IPS-15b (cell line): ENCODE data around the gene CDIP1.

Experiments used
- H3K27me3 ChIP-seq: one replicate; pipeline ENCODE4 v1.6.1; 2013; ENCODE audit warnings: low read length; ENCODE audit not compliant: control insufficient read depth, insufficient read depth
- H3K36me3 ChIP-seq: one replicate; pipeline ENCODE4 v1.6.1; 2013; ENCODE audit warnings: low read length; ENCODE audit not compliant: control insufficient read depth, insufficient read depth
- H3K4me1 ChIP-seq: one replicate; pipeline ENCODE4 v1.6.1; 2013; ENCODE audit warnings: mild to moderate bottlenecking, low read length; ENCODE audit not compliant: control insufficient read depth, insufficient read depth
- H3K4me3 ChIP-seq: one replicate; pipeline ENCODE4 v1.5.1; 2013; ENCODE audit warnings: low read depth, low read length
- H3K9ac ChIP-seq: one replicate; pipeline ENCODE4 v1.6.1; 2013; ENCODE audit warnings: low read depth, mild to moderate bottlenecking, low read length
- H3K9me3 ChIP-seq: one replicate; pipeline ENCODE4 v1.6.1; 2013; ENCODE audit warnings: mild to moderate bottlenecking, low read length; ENCODE audit not compliant: control insufficient read depth, insufficient read depth

Gene CDIP1

DNA sequence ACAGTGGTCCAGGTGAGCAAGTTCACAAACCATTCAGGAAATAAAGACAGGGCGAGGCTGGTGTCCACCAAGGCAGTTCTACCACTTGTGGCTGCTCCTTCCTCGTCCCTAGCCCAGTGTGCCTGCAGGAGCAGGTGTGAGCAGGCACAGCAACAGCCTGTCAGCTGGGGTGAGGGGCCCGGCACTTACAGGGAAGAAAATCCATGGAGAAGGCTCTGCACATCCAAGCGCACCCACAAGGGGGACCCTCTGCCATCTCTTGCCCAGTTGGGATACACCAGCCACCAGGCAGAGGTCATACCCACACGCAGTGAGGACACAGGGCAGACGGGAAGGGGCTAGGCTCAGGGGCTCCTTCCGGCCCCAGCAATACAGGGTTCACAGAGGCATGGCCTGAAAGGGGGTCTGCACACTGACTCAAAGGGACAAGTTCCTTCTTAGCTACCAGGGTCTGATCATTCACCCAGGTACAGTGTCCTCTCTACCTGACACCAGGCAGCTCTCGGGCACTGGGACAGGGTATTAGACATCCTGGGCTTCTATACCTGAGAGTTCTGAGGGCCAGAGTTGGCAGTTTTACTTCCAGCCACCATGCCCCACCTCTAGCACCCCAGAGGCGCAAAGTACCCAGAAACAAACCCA lies 27.0 kb downstream of the CDIP1 start:
- peaks cover 58% of the 10 kb centered on the region for H3K36me3 ChIP-seq
- H3K4me3 ChIP-seq, result no peak overlapping the region
- no peaks in the 10 kb centered on the region for H3K4me1 ChIP-seq
- H3K9ac ChIP-seq, result no peak overlapping the region
- H3K27me3 ChIP-seq, result no peaks in the 10 kb centered on the region
- no peaks in the 10 kb centered on the region for H3K9me3 ChIP-seq

DNA sequence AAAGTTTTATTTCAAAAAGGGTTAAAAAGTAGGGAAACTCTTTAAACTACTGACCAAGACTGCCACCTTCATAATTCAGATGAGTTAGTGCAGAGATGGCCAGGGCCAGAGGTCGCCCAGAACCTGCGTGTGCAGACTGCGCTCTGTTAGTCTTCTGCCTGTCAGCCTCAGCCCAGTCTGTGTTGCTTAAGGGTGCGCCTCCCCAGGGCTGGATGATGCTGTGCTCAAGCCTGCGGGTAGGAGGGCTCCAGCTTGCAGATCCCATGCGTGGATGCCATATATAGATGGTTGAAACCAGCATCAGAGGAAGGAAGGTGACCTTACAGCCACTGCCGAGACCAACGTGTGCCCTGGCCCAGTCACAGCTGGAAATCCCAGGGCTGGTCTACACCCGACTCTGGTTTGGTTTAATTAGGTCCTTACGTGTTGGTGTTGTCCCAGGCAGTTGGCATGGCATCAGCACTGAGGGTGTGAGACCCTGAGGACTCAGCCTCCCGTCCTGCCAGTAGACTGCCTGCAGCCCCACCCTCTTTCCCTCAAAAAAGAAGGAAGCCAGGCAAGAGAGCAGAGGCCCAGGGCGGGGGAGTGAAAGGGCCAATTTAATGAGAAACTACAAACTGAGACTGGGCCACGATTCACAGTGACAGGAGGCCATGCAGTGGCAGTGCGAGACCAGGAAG lies 27.7 kb downstream of the CDIP1 start:
- H3K4me3 ChIP-seq, result no peak overlapping the region
- H3K4me1 ChIP-seq, result no peaks in the 10 kb centered on the region
- no peaks in the 10 kb centered on the region for H3K27me3 ChIP-seq
- H3K9ac ChIP-seq, result no peak overlapping the region
- H3K9me3 ChIP-seq, result no peaks in the 10 kb centered on the region
- peaks cover 58% of the 10 kb centered on the region for H3K36me3 ChIP-seq

DNA sequence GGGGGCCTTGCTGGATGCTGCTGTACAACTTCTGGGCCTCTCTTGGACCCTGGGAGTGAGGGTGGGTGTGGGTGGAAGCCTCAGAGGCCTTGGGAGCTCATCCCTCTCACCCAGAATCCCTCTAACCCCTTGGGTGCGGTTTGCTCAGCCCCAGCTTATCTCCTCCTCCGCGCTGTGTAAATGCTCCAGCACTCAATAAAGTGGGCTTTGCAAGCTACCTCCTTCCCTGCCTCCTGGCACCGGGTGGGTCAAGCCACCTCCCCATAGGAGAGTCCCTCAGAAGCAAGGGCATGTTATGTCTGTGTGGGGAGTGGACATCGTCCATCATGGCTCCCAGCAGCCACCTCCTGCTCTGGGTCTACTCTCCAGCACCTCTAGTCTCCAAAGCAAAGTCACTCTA lies 28.4 kb downstream of the CDIP1 start:
- H3K4me3 ChIP-seq, result no peak overlapping the region
- peaks cover 58% of the 10 kb centered on the region for H3K36me3 ChIP-seq
- H3K9me3 ChIP-seq, result no peaks in the 10 kb centered on the region
- H3K9ac ChIP-seq, result no peak overlapping the region
- no peaks in the 10 kb centered on the region for H3K4me1 ChIP-seq
- no peaks in the 10 kb centered on the region for H3K27me3 ChIP-seq

DNA sequence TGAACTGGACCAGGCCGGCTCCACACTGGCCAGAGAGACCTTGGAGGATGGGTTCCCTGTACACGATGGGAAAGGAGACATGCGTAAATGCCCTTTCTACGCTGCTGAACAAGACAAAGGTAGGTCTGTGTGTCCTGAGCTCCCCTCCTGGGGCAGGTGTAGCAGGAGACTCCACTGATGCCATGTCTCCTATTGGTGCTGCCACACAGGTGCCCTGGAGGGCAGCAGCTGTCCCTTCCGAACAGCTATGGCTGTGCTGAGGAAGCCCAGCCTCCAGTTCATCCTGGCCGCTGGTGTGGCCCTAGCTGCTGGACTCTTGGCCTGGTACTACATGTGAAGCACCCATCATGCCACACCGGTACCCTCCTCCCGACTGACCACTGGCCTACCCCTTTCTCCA lies 29.2 kb downstream of the CDIP1 start:
- H3K9me3 ChIP-seq, result no peaks in the 10 kb centered on the region
- no peak overlapping the region for H3K4me3 ChIP-seq
- no peaks in the 10 kb centered on the region for H3K4me1 ChIP-seq
- no peaks in the 10 kb centered on the region for H3K27me3 ChIP-seq
- no peak overlapping the region for H3K9ac ChIP-seq
- H3K36me3 ChIP-seq, result peaks cover 58% of the 10 kb centered on the region

DNA sequence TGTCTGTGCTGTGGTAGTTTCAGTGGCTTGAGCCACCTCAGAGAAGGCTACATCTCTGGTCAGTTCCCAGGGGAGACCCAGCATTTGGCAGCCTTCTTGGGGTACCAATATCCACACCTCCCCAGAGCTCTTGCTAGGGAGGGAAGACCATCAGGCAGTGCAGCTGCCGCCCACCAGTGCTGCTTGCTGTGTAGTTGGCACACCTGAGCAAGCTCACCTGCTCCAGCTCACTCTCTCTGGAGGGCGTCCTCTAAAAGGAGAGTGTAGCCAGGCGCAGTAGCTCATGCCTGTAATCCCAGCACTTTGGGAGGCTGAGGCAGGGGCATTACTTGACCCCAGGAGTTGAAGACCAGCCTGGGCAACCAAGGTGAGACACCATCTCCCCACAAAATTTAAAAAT lies 29.8 kb downstream of the CDIP1 start:
- Histone ChIP-seq H3K36me3 (peaks cover 57% of the 10 kb centered on the region), H3K27me3 (no peaks in the 10 kb centered on the region), H3K4me3 (no peak overlapping the region), H3K9ac (no peak overlapping the region), H3K9me3 (no peaks in the 10 kb centered on the region), H3K4me1 (no peaks in the 10 kb centered on the region)

DNA sequence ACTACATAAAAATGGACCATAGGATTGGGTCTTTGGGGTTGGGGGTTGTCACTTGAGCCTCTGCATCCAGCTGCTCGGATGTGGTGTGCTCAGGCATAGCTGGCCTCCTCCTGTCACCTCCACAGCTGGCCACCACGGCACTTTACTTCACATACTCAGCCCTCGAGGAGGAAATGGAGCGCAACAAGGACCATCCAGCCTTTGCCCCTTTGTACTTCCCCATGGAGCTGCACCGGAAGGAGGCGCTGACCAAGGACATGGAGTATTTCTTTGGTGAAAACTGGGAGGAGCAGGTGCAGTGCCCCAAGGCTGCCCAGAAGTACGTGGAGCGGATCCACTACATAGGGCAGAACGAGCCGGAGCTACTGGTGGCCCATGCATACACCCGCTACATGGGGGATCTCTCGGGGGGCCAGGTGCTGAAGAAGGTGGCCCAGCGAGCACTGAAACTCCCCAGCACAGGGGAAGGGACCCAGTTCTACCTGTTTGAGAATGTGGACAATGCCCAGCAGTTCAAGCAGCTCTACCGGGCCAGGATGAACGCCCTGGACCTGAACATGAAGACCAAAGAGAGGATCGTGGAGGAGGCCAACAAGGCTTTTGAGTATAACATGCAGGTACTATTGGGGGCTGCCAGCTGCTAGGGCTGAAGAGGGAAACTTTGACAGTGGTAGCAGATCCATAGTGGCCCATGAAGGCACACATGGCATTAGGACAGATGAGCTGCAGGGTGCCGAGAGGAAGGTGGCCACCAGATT lies 30.8 kb downstream of the CDIP1 start:
- Histone ChIP-seq H3K27me3 (no peaks in the 10 kb centered on the region), H3K9ac (no peak overlapping the region), H3K4me1 (no peaks in the 10 kb centered on the region), H3K4me3 (no peak overlapping the region), H3K36me3 (peaks cover 48% of the 10 kb centered on the region), H3K9me3 (no peaks in the 10 kb centered on the region)

DNA sequence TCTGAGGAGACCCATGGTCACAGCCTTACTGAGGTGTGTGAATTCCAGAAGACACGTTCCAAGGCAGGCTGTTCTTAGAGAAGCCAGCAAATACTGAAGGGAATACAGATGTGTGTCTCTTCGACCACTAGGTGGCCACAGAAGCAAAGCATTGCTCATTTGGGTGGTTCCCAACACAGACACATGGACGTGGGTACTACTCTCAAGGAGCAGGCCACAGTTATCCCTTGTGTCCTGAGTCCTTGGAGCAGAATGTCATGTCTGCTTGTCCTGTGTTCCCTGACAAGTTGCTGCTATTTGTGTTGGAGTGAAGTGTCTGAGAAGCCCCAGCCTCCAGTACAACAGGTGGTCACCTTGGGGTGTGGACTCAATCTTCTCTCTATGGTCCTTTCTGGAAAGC lies 32.1 kb downstream of the CDIP1 start:
- Histone ChIP-seq H3K9ac (no peak overlapping the region), H3K27me3 (no peaks in the 10 kb centered on the region), H3K4me3 (no peak overlapping the region), H3K9me3 (no peaks in the 10 kb centered on the region), H3K36me3 (peaks cover 34% of the 10 kb centered on the region), H3K4me1 (no peaks in the 10 kb centered on the region)

DNA sequence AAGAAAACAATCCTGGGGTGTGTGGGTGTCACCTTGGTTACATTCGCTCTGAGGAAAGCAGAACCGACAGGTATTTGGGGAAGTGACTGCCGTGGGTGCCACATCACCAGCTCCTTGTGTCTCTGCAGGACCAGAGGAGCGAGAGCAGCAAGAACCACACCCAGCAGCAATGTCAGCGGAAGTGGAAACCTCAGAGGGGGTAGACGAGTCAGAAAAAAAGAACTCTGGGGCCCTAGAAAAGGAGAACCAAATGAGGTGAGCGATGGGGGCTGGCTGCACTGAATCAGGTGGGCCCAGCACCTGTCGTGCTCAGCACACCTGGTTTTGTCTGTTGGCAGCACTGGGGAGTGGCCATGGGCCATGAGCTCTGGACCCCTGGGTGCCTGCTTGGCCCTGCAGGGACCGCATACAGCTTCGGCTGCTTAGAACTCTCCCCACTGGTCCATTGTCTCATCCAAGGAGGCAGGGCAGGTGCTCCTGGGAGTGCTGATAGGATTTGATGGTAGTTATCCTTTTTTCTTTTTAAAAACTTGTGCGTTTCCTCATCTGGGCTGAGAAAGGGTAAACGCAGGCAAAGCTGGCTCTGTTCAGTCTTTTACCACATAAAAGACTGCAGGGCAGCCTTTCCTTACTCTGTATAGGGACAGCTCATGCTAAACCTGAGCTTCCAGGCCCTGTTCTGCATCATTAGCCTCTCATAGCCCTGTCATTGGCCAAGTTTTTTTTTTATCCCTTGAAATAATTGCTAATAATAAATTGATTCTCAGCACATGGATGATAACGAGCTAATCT lies 33.0 kb downstream of the CDIP1 start:
- H3K4me1 ChIP-seq, result no peaks in the 10 kb centered on the region
- H3K9me3 ChIP-seq, result no peaks in the 10 kb centered on the region
- H3K4me3 ChIP-seq, result no peak overlapping the region
- no peak overlapping the region for H3K9ac ChIP-seq
- H3K27me3 ChIP-seq, result no peaks in the 10 kb centered on the region
- H3K36me3 ChIP-seq, result peaks cover 26% of the 10 kb centered on the region

DNA sequence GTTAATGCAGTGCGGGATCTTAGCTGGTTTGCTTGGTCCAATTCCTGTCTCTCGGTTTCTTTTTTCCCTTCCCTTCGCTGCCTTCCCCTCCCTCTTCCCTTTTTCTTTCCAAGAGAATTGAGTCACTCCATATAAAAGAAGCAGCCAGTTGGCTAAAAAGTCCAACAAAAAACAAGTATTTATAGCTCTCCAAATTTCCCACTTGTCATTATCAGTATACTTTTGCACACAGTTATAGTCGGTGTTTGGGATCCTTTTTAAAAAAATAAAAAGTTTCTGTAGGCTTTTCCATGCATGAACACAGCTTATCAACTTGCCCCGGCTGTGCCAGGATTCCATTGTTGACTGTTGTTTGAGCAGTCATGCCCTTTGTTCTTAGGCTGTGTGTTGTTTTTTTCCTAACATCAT lies 37.5 kb downstream of the CDIP1 start:
- Histone ChIP-seq H3K27me3 (no peaks in the 10 kb centered on the region), H3K36me3 (no peaks in the 10 kb centered on the region), H3K9me3 (no peaks in the 10 kb centered on the region), H3K4me3 (no peak overlapping the region), H3K9ac (no peak overlapping the region), H3K4me1 (no peaks in the 10 kb centered on the region)

DNA sequence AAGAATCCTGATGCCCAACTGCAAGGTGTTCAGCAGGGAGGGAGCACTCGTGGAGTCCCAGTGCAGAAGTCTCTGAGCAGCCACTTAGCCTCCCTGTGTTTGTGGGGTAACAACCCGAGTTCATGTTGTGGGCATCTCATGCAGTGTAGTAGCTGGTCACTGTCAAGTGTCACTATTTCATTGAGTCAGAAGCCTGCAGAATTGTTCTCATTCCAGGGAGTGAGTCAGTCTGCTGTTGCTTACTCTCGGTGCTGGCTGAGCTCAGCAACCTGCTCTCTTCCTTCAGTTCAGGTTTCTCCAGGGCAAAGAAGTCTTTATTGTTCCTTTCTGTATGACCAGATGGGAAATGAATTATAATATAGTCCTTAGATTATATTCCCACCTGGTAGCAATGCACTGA lies 38.3 kb downstream of the CDIP1 start:
- Histone ChIP-seq H3K36me3 (no peaks in the 10 kb centered on the region), H3K9me3 (no peaks in the 10 kb centered on the region), H3K4me3 (no peak overlapping the region), H3K27me3 (no peaks in the 10 kb centered on the region), H3K4me1 (peaks cover under 1% of the 10 kb centered on the region), H3K9ac (no peak overlapping the region)

DNA sequence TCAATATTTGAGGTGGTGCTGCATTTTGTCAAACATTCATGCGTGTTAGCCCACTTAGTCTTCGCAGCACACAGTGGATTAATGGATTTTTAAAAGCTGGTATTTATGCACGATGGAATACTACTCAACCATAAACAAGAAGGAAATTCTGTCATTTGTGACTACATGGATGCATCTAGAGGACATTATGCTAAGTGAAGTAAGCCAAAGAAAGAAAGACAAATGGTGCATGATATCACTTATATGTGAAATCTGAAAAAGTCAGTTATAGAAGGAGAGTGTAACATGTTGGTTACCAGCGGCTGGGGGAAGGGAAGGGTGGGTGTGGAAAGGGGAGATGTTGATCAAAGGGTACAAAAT lies 39.4 kb downstream of the CDIP1 start:
- Histone ChIP-seq H3K9ac (no peak overlapping the region), H3K4me1 (peaks cover 5% of the 10 kb centered on the region), H3K27me3 (no peaks in the 10 kb centered on the region), H3K36me3 (no peaks in the 10 kb centered on the region), H3K4me3 (no peak overlapping the region), H3K9me3 (no peaks in the 10 kb centered on the region)
